ENCODE results near the gene C11orf16.

DNA sequence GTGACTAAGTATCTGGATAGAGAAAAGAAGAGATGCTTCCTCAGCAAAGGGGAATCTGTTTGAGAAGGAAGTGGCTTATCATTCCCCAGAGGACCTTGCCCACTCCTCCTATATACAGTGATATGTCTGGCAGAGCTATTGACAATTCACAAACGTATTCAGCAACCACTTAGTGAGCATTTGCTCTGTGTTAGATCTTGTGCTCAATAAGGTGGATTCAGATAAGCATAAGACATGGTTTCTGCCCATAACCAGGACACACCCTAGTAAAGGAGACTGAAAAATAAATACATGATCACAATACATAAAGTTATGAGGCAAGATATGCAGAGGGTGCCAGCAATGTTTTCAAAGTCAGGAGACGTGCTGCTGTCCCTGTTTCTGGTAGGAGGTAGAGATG, 30.1 kb upstream of the C11orf16 start:
- TF ChIP-seq ELF4 (IDR thresholded peaks at IDR 0.05) (no peak), FOXA1 (IDR thresholded peaks at IDR 0.05) (no peak), ARNT (IDR thresholded peaks at IDR 0.05) (no peak), FOXM1 (IDR thresholded peaks at IDR 0.05; ENCODE audit: borderline replicate concordance) (no peak), TARDBP (IDR thresholded peaks at IDR 0.05) (no peak), L3MBTL2 (conservative IDR thresholded peaks at IDR 0.05) (no peak), SUZ12 (IDR thresholded peaks at IDR 0.05) (no peak), HDGF (IDR thresholded peaks at IDR 0.05; ENCODE audit: borderline replicate concordance) (no peak), LEF1 (IDR thresholded peaks at IDR 0.05; ENCODE audit: borderline replicate concordance) (no peak), CTBP1 (IDR thresholded peaks at IDR 0.05; ENCODE audit: borderline replicate concordance) (no peak)
- TF ChIP-seq, protein P1, sequence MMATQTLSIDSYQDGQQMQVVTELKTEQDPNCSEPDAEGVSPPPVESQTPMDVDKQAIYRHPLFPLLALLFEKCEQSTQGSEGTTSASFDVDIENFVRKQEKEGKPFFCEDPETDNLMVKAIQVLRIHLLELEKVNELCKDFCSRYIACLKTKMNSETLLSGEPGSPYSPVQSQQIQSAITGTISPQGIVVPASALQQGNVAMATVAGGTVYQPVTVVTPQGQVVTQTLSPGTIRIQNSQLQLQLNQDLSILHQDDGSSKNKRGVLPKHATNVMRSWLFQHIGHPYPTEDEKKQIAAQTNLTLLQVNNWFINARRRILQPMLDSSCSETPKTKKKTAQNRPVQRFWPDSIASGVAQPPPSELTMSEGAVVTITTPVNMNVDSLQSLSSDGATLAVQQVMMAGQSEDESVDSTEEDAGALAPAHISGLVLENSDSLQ (IDR thresholded peaks at IDR 0.05), result no peak

All from HEK293T (cell line).